ENCODE results near the gene DMRTC1.
"Not testable (repeated sequence)": the region's sequence is repeated elsewhere in the genome, so short reads cannot be mapped to it uniquely, and the experiment has no call there.

The DMRTC1 gene

GRCh38 chrX:72916096-72916495 is 27.5 kb downstream of the DMRTC1 start:
- not testable (repeated sequence) for H3K4me3 ChIP-seq (ENCODE audit: low read depth, low read length); H3K9ac ChIP-seq (ENCODE audit: low read length); H3K4me1 ChIP-seq (ENCODE audit: control insufficient read depth, insufficient read depth, low read length); H3K27me3 ChIP-seq (ENCODE audit: control insufficient read depth, insufficient read depth, low read length); H3K27ac ChIP-seq (ENCODE audit: low read depth, low read length); H3K9me3 ChIP-seq (ENCODE audit: control insufficient read depth, insufficient read depth, low read depth, low read length); H3K36me3 ChIP-seq (ENCODE audit: control insufficient read depth, insufficient read depth, low read length)

- H3K4me1 ChIP-seq (ENCODE audit: control insufficient read depth, insufficient read depth, low read length); H3K27ac ChIP-seq (ENCODE audit: low read depth, low read length); H3K4me3 ChIP-seq (ENCODE audit: low read depth, low read length); H3K36me3 ChIP-seq (ENCODE audit: control insufficient read depth, insufficient read depth, low read length); H3K27me3 ChIP-seq (ENCODE audit: control insufficient read depth, insufficient read depth, low read length); H3K9me3 ChIP-seq (ENCODE audit: control insufficient read depth, insufficient read depth, low read depth, low read length); H3K9ac ChIP-seq (ENCODE audit: low read length): not testable (repeated sequence)
Observed at GRCh38 chrX:72912315-72912714, 31.3 kb downstream of the DMRTC1 start, which contains the start of gene FAM236C. FAM236C (plus strand) TSS chrX:72912615; CDS start chrX:72912715, 100 bp downstream.

GRCh38 chrX:72889740-72890139 is 53.9 kb downstream of the DMRTC1 start:
- H3K27me3 ChIP-seq (ENCODE audit: control insufficient read depth, insufficient read depth, low read length); H3K4me1 ChIP-seq (ENCODE audit: control insufficient read depth, insufficient read depth, low read length); H3K9me3 ChIP-seq (ENCODE audit: control insufficient read depth, insufficient read depth, low read depth, low read length); H3K36me3 ChIP-seq (ENCODE audit: control insufficient read depth, insufficient read depth, low read length); H3K27ac ChIP-seq (ENCODE audit: low read depth, low read length); H3K9ac ChIP-seq (ENCODE audit: low read length); H3K4me3 ChIP-seq (ENCODE audit: low read depth, low read length): not testable (repeated sequence)

GRCh38 chrX:72882898-72883297 is 60.7 kb downstream of the DMRTC1 start:
- not testable (repeated sequence) for H3K4me1 ChIP-seq (ENCODE audit: control insufficient read depth, insufficient read depth, low read length); H3K27me3 ChIP-seq (ENCODE audit: control insufficient read depth, insufficient read depth, low read length); H3K4me3 ChIP-seq (ENCODE audit: low read depth, low read length); H3K36me3 ChIP-seq (ENCODE audit: control insufficient read depth, insufficient read depth, low read length); H3K27ac ChIP-seq (ENCODE audit: low read depth, low read length); H3K9ac ChIP-seq (ENCODE audit: low read length); H3K9me3 ChIP-seq (ENCODE audit: control insufficient read depth, insufficient read depth, low read depth, low read length)

- H3K9me3 ChIP-seq (ENCODE audit: control insufficient read depth, insufficient read depth, low read depth, low read length); H3K36me3 ChIP-seq (ENCODE audit: control insufficient read depth, insufficient read depth, low read length); H3K27me3 ChIP-seq (ENCODE audit: control insufficient read depth, insufficient read depth, low read length); H3K9ac ChIP-seq (ENCODE audit: low read length); H3K4me1 ChIP-seq (ENCODE audit: control insufficient read depth, insufficient read depth, low read length); H3K27ac ChIP-seq (ENCODE audit: low read depth, low read length); H3K4me3 ChIP-seq (ENCODE audit: low read depth, low read length): not testable (repeated sequence)
Observed at GRCh38 chrX:72837532-72837931, 106.1 kb downstream of the DMRTC1 start.

- not testable (repeated sequence) for H3K4me3 ChIP-seq (ENCODE audit: low read depth, low read length); H3K27me3 ChIP-seq (ENCODE audit: control insufficient read depth, insufficient read depth, low read length); H3K36me3 ChIP-seq (ENCODE audit: control insufficient read depth, insufficient read depth, low read length); H3K27ac ChIP-seq (ENCODE audit: low read depth, low read length); H3K4me1 ChIP-seq (ENCODE audit: control insufficient read depth, insufficient read depth, low read length); H3K9ac ChIP-seq (ENCODE audit: low read length); H3K9me3 ChIP-seq (ENCODE audit: control insufficient read depth, insufficient read depth, low read depth, low read length)
Observed at GRCh38 chrX:72830701-72831100, 112.9 kb downstream of the DMRTC1 start.

Measured in HUES6 (cell line).